Measurements from ENCODE around the gene STARD9. TPM values are rescaled to one million over a fixed set of nuclear protein-coding genes. Genes with fewer than 3 reads are reported as not detected.

STARD9 gene
- total and polyA plus RNA-seq, 2 of the 13 experiments (the other 11 are each of a cell fraction or from before 2014, with no cell fraction given), result 5.3 to 7.5 TPM

DNA sequence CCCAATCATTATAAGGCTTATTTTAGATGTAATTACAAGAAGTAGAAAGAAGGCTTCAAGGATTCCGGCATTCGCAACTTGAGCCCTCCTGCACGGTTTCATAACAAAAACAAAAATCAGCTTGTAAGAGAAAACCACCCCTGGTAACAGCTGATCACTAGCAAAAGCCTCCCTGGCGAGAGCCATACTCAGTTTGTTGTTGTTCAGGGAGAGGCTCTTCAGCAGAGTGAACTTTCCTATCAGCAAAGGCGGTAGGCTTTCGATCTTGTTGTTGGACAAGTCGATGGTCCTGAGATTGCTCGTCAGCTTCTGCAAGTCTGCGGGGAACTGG, 27.5 kb upstream of the STARD9 start (continued):
- TF ChIP-seq HOXD1 (CRISPR knock-in tag; IDR thresholded peaks at IDR 0.05) (no peak), ZNF431 (CRISPR knock-in tag; IDR thresholded peaks at IDR 0.05; ENCODE audit: borderline replicate concordance, low read depth) (no peak), ETV6 (CRISPR knock-in tag; conservative IDR thresholded peaks at IDR 0.05) (no peak), TBX2 (CRISPR knock-in tag; IDR thresholded peaks at IDR 0.05; ENCODE audit: borderline replicate concordance) (no peak), NCOA2 (CRISPR knock-in tag; IDR thresholded peaks at IDR 0.05) (no peak), SOX6 (IDR thresholded peaks at IDR 0.05) (no peak), SOX6 (CRISPR knock-in tag; IDR thresholded peaks at IDR 0.05) (no peak), RFX5 (IDR thresholded peaks at IDR 0.05; ENCODE audit: low read depth, low read length) (peak; percentile 72; the same call in 1 of the 2 replicates)

DNA sequence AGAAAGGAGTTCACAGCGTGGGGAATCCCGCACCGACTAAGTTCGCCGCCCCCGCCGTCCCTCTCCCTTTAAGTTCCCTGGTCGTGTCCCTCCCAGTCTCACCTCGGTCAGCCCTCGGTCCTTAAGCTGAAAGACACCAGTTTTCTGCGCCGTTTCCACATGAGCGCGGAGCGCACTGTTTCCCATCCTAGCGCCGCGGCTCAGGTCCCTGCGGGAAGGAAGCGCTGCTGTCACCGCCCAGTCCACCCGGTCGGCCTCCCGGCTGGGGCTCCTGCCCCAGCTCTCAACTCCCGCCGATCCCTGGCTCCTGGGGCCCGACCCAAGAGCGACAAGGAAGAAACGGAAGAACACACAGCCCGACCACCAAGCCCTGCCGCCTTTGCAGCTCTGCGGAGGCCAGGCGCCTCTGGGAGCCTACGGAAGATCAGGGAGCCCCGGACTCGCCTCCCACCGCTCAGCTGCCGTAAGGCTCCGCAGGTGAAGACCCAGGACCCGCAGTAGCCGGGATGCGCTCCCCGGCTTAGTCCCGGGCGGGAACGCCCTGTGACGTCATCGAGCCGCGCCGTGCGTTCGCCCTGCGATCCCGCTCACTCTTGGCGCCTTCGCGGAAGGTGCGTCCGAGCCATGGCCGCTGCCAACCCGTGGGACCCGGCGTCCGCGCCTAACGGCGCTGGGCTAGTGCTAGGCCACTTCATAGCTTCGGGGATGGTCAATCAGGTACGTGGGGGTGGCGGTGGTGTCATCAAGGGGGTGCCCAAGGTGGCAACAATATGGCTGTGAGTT, 27.0 kb upstream of the STARD9 start, which contains the start of the genes HAUS2 and LRRC57:
HAUS2 (plus strand) TSS at position 590 of the 783 bp plus-strand sequence; CDS start at position 625, 35 bp downstream.
LRRC57 (minus strand) TSS at position 545 of the 783 bp plus-strand sequence; CDS start at position 186, 359 bp downstream.
- WGBS (ENCODE audit: low lambda C conversion rate), result no CpG with 5 or more reads among the region's 71 CpGs
- Histone ChIP-seq H3K9ac (ENCODE audit: insufficient read depth, low read depth, low read length) (peak within 1 kb of the TSS; percentile 93), H2AFZ (ENCODE audit: low read length) (peak within 1 kb of the TSS; percentile 59), H3K4me2 (ENCODE audit: low read depth, low read length) (peak within 1 kb of the TSS; percentile 77), H3K36me3 (replicated peaks in 1 of 2; ENCODE audit: control insufficient read depth in 1 of 2, insufficient read depth in 2 of 2, low read length in 2 of 2) (peaks cover 0 to 18% of the 10 kb centered on the region in 2 experiments; a peak in 4 of 5 replicates), H3K4me1 (ENCODE audit: insufficient read depth, low read length) (peaks cover 45% of the 10 kb centered on the region), H3K27me3 (ENCODE audit: control insufficient read depth in 1 of 2, insufficient read depth in 2 of 2, low read length in 2 of 2) (no peaks in the 10 kb centered on the region; a peak in 1 of 5 replicates), H3K27ac (ENCODE audit: extremely low read length, insufficient read depth, low read length) (peak within 1 kb of the TSS; percentile 68), H3K9me3 (ENCODE audit: low read length) (no peaks in the 10 kb centered on the region), H3K79me2 (ENCODE audit: insufficient read depth, low read length) (peaks cover 44% of the 10 kb centered on the region), H4K20me1 (ENCODE audit: insufficient read depth, low read length) (no peaks in the 10 kb centered on the region), H3K4me3 (replicated peaks in 1 of 3; ENCODE audit: insufficient read depth in 1 of 3, low read depth in 2 of 3, low read length in 3 of 3) (peak within 1 kb of the TSS; percentile 87 to 96 (median 96))
- ChIA-PET CTCF (ENCODE audit: low intra/inter-chr PET ratio, low total read pairs) (no interaction called here), POLR2A (interaction anchor here (0.8 to 2.1 kb wide), 7 partner anchors 10 to 156 kb away, joined by 3 to 20 read pairs (median 7); partner anchors contain the start of genes SNAP23, STARD9 and ZNF106)
- intact Hi-C loops (cut with micrococcal nuclease; ENCODE audit: unreplicated experiment), result loop anchor here (2.0 to 5.0 kb wide), 2 partner anchors 58 to 104 kb away; partner anchors contain the start of gene ZNF106
- BruUV-seq (replicated peaks), result TSS peak; percentile 72
- in situ Hi-C loops (cut with HindIII; ENCODE audit: extremely low pct_ligation_motif_present, low pct_unique_long_range_greater_than_20kb), result no loop called here
- ATAC-seq, result peak; percentile 95
- DNase-seq (ENCODE audit: low spot score), result peak; percentile 77
- FAIRE-seq, result peak; percentile 52
- TF ChIP-seq, protein P1, sequence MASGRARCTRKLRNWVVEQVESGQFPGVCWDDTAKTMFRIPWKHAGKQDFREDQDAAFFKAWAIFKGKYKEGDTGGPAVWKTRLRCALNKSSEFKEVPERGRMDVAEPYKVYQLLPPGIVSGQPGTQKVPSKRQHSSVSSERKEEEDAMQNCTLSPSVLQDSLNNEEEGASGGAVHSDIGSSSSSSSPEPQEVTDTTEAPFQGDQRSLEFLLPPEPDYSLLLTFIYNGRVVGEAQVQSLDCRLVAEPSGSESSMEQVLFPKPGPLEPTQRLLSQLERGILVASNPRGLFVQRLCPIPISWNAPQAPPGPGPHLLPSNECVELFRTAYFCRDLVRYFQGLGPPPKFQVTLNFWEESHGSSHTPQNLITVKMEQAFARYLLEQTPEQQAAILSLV (CRISPR knock-in tag; IDR thresholded peaks at IDR 0.05; ENCODE audit: borderline replicate concordance), result peak; percentile 89; the same call in 1 of the 2 replicates
- TF ChIP-seq ZNF747 (CRISPR knock-in tag; IDR thresholded peaks at IDR 0.05; ENCODE audit: borderline replicate concordance) (peak; percentile 84), ZNF251 (CRISPR knock-in tag; IDR thresholded peaks at IDR 0.05) (no peak), ZNF331 (CRISPR knock-in tag; IDR thresholded peaks at IDR 0.05) (peak; percentile 64; the same call in 1 of the 2 replicates)
- TF ChIP-seq, protein P2, sequence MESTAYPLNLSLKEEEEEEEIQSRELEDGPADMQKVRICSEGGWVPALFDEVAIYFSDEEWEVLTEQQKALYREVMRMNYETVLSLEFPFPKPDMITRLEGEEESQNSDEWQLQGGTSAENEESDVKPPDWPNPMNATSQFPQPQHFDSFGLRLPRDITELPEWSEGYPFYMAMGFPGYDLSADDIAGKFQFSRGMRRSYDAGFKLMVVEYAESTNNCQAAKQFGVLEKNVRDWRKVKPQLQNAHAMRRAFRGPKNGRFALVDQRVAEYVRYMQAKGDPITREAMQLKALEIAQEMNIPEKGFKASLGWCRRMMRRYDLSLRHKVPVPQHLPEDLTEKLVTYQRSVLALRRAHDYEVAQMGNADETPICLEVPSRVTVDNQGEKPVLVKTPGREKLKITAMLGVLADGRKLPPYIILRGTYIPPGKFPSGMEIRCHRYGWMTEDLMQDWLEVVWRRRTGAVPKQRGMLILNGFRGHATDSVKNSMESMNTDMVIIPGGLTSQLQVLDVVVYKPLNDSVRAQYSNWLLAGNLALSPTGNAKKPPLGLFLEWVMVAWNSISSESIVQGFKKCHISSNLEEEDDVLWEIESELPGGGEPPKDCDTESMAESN (CRISPR knock-in tag; conservative IDR thresholded peaks at IDR 0.05), result peak; percentile 81
- TF ChIP-seq, protein P3, sequence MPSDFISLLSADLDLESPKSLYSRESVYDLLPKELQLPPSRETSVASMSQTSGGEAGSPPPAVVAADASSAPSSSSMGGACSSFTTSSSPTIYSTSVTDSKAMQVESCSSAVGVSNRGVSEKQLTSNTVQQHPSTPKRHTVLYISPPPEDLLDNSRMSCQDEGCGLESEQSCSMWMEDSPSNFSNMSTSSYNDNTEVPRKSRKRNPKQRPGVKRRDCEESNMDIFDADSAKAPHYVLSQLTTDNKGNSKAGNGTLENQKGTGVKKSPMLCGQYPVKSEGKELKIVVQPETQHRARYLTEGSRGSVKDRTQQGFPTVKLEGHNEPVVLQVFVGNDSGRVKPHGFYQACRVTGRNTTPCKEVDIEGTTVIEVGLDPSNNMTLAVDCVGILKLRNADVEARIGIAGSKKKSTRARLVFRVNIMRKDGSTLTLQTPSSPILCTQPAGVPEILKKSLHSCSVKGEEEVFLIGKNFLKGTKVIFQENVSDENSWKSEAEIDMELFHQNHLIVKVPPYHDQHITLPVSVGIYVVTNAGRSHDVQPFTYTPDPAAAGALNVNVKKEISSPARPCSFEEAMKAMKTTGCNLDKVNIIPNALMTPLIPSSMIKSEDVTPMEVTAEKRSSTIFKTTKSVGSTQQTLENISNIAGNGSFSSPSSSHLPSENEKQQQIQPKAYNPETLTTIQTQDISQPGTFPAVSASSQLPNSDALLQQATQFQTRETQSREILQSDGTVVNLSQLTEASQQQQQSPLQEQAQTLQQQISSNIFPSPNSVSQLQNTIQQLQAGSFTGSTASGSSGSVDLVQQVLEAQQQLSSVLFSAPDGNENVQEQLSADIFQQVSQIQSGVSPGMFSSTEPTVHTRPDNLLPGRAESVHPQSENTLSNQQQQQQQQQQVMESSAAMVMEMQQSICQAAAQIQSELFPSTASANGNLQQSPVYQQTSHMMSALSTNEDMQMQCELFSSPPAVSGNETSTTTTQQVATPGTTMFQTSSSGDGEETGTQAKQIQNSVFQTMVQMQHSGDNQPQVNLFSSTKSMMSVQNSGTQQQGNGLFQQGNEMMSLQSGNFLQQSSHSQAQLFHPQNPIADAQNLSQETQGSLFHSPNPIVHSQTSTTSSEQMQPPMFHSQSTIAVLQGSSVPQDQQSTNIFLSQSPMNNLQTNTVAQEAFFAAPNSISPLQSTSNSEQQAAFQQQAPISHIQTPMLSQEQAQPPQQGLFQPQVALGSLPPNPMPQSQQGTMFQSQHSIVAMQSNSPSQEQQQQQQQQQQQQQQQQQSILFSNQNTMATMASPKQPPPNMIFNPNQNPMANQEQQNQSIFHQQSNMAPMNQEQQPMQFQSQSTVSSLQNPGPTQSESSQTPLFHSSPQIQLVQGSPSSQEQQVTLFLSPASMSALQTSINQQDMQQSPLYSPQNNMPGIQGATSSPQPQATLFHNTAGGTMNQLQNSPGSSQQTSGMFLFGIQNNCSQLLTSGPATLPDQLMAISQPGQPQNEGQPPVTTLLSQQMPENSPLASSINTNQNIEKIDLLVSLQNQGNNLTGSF (CRISPR knock-in tag; IDR thresholded peaks at IDR 0.05), result no peak
